T-helper 1 cell treated with Interleukin-12 subunit alpha and Interleukin-12 subunit beta and Interleukin-4 antibody, amounts not matched to agents 30 μg/mL and 1 μg/mL, for 36 hours (primary cell): ENCODE results near the gene MAP3K3.
"Not testable (repeated sequence)": the region's sequence is repeated elsewhere in the genome, so short reads cannot be mapped to it uniquely, and the experiment has no call there.

Experiments used
- H3K27ac Mint-ChIP-seq: one replicate; pipeline ENCODE4 v1.8.0; 2021; ENCODE audit warnings: mild to moderate bottlenecking, mixed read lengths
- H3K27me3 Mint-ChIP-seq: one replicate; pipeline ENCODE4 v1.8.0; 2021; ENCODE audit warnings: low read depth, mixed read lengths
- H3K36me3 Mint-ChIP-seq: one replicate; pipeline ENCODE4 v1.8.0; 2021; ENCODE audit warnings: low read depth, mixed read lengths
- H3K4me1 Mint-ChIP-seq: one replicate; pipeline ENCODE4 v1.8.0; 2021; ENCODE audit warnings: low read depth, mixed read lengths
- H3K4me3 Mint-ChIP-seq: one replicate; pipeline ENCODE4 v1.8.0; 2021; ENCODE audit warnings: mild to moderate bottlenecking, moderate library complexity, mixed read lengths
- H3K9me3 Mint-ChIP-seq: one replicate; pipeline ENCODE4 v1.8.0; 2021; ENCODE audit warnings: mixed read lengths

MAP3K3 gene

DNA sequence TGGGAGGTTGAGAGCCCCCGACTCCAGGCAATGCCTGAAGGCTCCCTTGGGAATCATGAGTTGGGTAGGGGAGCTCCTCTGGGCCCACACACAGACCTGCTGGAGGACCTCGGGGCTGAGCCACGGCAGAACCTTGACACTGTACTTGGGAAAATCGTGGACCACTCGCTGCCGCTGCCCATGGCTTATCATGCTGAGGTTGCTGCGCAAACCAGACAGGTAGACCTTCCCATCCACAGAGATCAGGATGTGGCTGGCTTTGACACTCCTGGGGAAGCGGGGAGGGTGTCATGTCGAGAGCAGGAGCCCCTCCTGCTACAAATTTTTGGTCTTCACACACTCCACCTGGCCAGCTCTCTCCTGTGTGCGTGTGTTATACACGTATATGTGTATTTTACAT lies 84.9 kb downstream of the MAP3K3 start:
- H3K4me1 Mint-ChIP-seq = peaks cover 64% of the 10 kb centered on the region
- peak overlapping the region; percentile 28 for H3K4me3 Mint-ChIP-seq
- no peaks in the 10 kb centered on the region for H3K9me3 Mint-ChIP-seq
- H3K36me3 Mint-ChIP-seq = peaks cover 43% of the 10 kb centered on the region
- H3K27ac Mint-ChIP-seq = peak overlapping the region; percentile 52
- H3K27me3 Mint-ChIP-seq = no peaks in the 10 kb centered on the region

DNA sequence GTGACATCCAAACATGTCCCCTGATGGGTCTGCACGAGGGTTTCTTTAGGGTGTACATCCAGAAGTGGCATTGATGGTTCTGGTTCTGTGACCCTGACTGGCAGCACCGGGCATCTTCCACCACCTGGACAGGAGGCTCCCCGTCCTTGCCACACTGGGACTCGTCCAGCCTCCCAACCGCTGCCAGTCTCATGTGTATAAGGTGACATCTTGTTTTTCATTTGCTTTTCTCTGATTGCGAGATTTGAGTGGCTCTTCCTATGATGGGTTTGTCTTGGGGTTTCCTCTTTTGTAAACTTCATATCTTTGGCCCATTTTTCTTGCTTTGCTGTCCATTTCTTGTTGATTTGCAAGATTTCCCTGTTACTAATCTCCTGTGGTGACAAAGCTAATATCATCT lies 86.9 kb downstream of the MAP3K3 start:
- Mint-ChIP-seq H3K9me3 (no peaks in the 10 kb centered on the region), H3K4me1 (peaks cover 45% of the 10 kb centered on the region), H3K36me3 (peaks cover 31% of the 10 kb centered on the region), H3K27me3 (no peaks in the 10 kb centered on the region), H3K4me3 (no peak overlapping the region), H3K27ac (no peak overlapping the region)

DNA sequence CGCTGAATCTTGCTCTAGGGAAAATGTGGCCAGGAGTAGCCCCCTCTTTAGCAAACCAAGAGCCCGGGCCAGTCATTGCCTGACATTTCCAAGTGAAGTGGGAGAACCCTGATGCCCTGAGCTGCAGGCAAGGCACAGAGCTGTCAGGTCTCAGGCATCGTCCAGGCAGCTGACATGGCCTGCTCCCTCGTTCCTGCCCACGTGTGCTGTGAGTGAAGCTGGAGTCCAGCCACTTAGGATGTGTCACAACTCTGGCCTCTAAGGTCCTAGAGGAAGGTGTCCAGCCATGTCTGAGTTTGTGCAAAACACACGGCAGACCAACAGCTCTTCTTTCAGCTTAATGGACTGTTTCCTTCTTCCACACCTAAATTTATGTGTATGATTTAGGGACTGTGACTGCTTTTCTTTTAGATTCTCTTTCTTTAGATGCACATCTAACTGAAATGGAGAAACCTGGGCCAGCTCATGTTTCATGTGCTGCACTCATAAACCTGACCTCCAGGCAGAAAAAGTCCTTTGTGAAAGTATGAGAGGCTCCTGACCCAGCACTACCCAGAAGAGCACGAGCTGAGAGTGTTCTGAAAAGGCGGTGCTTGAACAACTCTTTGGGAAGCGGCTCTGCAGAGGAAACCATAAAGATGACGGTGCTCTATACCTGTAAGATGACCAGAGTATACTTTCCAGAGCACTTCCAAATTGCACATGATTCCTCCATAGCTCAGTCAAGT lies 92.5 kb downstream of the MAP3K3 start:
- H3K4me3 Mint-ChIP-seq = no peak overlapping the region

DNA sequence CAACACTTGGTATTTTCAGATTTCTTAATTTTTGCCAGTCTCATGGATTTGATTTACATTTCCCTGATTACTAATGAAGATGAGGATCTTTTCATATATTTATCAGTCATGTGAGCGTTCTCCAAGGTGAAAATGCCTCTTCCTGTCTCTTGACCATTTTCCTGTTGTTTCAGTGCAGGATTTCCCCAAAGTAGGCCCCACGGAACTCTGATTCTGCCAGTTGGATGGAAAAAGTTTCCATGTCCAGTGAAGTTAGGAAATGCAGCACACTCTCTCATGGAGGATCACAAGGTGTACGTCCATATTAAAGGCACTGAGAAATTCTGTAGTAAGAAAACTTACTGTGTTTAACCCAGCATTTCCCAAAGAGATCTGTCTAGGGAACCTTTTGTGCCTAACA lies 94.2 kb downstream of the MAP3K3 start:
- Mint-ChIP-seq H3K36me3 (peaks cover 17% of the 10 kb centered on the region), H3K27me3 (no peaks in the 10 kb centered on the region), H3K4me3 (no peak overlapping the region), H3K27ac (no peak overlapping the region), H3K4me1 (peaks cover 4% of the 10 kb centered on the region), H3K9me3 (no peaks in the 10 kb centered on the region)

More for the DNA sequence above, 92.5 kb downstream of the MAP3K3 start:
- no peak overlapping the region for H3K27ac Mint-ChIP-seq
- H3K4me1 Mint-ChIP-seq = peaks cover 14% of the 10 kb centered on the region
- peaks cover 18% of the 10 kb centered on the region for H3K36me3 Mint-ChIP-seq
- no peaks in the 10 kb centered on the region for H3K9me3 Mint-ChIP-seq
- no peaks in the 10 kb centered on the region for H3K27me3 Mint-ChIP-seq

DNA sequence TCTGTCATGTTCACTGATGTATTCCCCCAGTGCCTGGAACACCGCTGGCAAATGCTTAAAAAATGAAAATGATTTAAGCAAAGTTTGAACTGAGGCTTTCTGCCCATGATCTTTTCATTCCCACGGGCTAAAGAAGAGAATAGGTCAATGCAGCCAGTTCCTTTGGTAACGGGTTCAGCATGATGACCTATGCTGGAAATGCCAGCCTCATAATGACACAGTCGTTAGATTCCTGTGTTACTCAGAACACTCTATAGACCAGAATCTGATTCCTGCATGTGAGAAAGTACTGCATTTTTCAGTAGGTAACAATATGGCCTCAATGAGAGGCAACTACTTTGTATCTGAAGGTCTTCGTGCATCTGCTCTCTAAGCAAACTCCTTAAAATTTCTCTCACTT lies 96.8 kb downstream of the MAP3K3 start:
- H3K4me3 Mint-ChIP-seq = no peak overlapping the region
- no peaks in the 10 kb centered on the region for H3K9me3 Mint-ChIP-seq
- peaks cover 20% of the 10 kb centered on the region for H3K36me3 Mint-ChIP-seq
- no peaks in the 10 kb centered on the region for H3K27me3 Mint-ChIP-seq
- H3K27ac Mint-ChIP-seq = no peak overlapping the region
- peaks cover 6% of the 10 kb centered on the region for H3K4me1 Mint-ChIP-seq

DNA sequence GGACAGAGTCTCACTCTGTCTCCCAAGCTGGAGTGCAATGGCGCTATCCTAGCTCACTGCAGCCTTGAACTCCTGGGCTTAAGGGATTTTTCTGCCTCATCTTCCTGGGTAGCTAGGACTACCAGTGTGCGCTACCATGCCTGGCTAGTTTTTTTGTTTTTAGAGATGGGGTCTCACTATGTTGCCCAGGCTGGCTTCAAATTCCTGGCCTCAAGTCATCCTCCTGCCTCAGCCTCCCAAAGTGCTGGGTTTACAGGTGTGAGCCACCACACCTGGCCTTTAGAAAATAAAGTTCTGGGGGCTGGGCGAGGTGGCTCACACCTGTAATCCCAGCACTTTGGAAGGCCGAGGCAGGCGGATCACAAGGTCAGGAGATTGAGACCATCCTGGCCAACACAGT lies 98.0 kb downstream of the MAP3K3 start:
- not testable (repeated sequence) for H3K9me3 Mint-ChIP-seq, H3K4me3 Mint-ChIP-seq, H3K4me1 Mint-ChIP-seq, H3K27ac Mint-ChIP-seq, H3K27me3 Mint-ChIP-seq
- H3K36me3 Mint-ChIP-seq = peaks cover 20% of the 10 kb centered on the region

DNA sequence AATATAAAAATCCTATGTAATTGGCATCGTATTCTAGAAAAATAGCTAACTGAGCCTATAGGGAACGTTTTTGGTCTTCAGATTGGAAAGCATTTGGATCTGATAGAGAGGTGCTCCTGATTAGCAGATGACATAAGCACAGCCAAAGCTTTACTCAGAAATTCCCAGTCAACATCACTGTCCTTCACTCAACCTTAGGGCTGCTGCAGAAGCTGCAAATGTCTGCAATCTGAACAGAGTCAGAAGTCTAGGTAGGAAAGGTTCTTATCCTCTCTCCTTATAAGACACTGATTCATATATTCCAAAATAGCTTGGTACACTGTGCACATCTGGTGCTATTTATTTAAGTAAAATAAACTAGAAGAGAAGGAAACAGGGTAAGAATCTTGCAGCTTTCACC lies 100.2 kb downstream of the MAP3K3 start:
- no peaks in the 10 kb centered on the region for H3K9me3 Mint-ChIP-seq
- H3K27me3 Mint-ChIP-seq = no peaks in the 10 kb centered on the region
- no peak overlapping the region for H3K27ac Mint-ChIP-seq
- no peak overlapping the region for H3K4me3 Mint-ChIP-seq
- H3K36me3 Mint-ChIP-seq = peaks cover 23% of the 10 kb centered on the region
- peaks cover 9% of the 10 kb centered on the region for H3K4me1 Mint-ChIP-seq

DNA sequence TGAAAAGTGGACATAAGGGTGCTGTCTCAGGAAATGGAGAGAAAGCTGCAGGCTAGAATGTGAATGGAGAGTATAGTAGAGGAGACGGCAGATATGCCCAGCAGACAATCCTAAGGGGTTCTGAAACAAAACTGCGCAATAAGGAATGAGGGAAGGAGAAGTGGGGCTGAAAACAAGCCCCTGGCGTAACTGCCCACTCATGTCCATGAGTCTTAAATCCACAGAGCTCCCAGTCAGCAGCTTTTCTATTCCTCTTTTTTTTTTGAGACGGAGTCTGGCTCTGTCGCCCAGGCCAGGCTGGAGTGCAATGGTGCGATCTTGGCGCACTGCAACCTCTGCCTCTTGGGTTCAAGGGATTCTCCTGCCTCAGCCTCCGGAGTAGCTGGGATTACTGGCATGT lies 113.5 kb downstream of the MAP3K3 start:
- no peaks in the 10 kb centered on the region for H3K9me3 Mint-ChIP-seq
- H3K36me3 Mint-ChIP-seq = peaks cover 13% of the 10 kb centered on the region
- no peak overlapping the region for H3K27ac Mint-ChIP-seq
- H3K27me3 Mint-ChIP-seq = no peaks in the 10 kb centered on the region
- H3K4me3 Mint-ChIP-seq = no peak overlapping the region
- peaks cover 17% of the 10 kb centered on the region for H3K4me1 Mint-ChIP-seq

DNA sequence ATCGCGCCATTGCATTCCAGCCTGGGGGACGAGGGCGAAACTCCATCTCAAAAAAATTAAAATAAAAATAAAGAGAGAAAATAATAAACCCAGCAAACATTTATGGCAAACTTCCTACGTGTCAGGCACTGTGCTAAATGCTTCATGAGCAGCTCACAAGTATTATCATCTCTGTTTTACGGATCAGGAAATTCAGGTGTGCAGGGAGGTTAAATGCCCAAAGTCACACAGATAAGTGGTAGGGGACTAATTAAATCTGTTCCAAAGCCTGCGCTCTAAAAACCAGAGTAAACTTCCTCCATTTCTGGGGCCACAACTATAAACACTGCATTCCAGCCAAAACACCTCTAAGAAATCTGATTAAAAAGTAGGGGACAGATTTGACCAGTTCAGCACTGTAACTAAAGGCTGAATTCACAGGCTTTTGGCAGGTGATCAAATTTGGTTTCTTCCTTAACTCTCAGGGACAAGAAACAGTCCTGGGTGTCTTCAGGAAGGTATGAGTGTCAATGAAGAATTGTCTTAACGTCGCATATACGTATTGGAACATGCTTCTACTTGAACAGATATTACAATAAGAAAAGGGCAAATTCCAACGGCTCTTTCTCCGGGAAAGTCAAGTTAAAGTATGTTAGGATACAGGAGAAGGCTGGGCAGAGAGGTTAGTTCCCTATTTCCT lies 118.4 kb downstream of the MAP3K3 start:
- no peaks in the 10 kb centered on the region for H3K27me3 Mint-ChIP-seq
- H3K27ac Mint-ChIP-seq = peak overlapping the region; percentile 93
- H3K4me3 Mint-ChIP-seq = peak overlapping the region; percentile 99
- H3K9me3 Mint-ChIP-seq = no peaks in the 10 kb centered on the region
- H3K36me3 Mint-ChIP-seq = peaks cover 11% of the 10 kb centered on the region
- H3K4me1 Mint-ChIP-seq = peaks cover 24% of the 10 kb centered on the region

DNA sequence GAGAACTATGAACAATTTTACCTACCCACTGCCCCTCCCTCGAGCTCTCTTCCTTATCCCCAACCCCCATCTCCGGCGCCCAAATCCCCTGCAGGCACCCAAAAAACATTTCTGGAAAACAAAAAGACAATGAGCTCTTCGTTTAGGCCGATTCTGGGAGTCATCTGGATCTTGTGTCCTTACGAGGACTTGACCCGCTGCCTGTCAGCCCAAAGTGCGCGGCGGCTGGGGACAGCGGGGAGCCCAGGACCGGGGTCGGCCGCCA lies 118.9 kb downstream of the MAP3K3 start:
- Mint-ChIP-seq H3K4me1 (peaks cover 24% of the 10 kb centered on the region), H3K27ac (peak overlapping the region; percentile 93), H3K9me3 (no peaks in the 10 kb centered on the region), H3K4me3 (peak overlapping the region; percentile 99), H3K27me3 (no peaks in the 10 kb centered on the region), H3K36me3 (peaks cover 15% of the 10 kb centered on the region)

DNA sequence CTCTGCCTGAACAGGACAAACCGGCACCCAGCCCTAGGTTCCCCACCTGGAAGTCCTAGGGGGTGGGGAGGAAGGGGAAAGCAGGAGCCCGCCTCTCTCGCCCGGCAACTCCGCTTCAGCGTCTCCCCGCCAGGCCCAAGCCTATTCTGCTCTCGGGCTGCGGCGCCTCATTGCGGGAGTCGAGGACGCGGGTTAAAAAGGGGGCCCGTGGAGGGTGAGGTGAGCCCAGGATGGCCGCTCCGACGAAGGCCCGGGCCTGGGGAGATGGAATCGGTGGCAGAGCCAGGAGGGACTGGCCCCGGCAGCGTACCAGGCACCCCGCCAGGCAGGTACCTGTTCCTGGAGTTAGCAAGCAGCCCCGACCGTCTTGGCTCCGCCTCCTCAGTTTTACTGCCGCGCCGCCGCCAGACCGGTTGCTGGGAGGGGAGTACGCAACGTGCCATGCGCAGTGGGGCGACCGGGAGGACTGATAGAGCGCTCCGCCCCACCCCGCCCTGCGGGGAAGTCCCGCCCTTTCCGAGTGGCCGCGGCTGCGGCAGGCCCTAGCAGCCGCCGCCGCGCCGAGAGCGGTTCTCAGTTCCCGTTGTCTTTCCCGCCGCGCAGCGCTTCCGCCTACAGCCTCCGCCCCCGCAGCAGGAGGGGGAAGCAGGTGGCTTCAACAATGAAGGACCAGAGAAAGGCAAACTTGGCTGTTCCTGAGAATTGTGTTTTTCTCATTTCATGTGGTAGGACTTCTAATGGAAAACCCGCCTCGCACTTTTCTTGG lies 119.4 kb downstream of the MAP3K3 start, which contains the start of gene STRADA:
Gene STRADA, minus strand, starts transcription at position 392 of the 766 bp plus-strand sequence. CDS start 13,430 bp downstream, outside the sequence.
- Mint-ChIP-seq H3K27ac (peak within 1 kb of the TSS; percentile 93), H3K4me3 (peak within 1 kb of the TSS; percentile 99), H3K27me3 (no peaks in the 10 kb centered on the region), H3K9me3 (no peaks in the 10 kb centered on the region), H3K4me1 (peaks cover 24% of the 10 kb centered on the region), H3K36me3 (peaks cover 17% of the 10 kb centered on the region)
